Mesothelial cell of epicardium (in vitro differentiated cells): ENCODE data around the gene TNFRSF25. TPM values are rescaled to one million over a fixed set of nuclear protein-coding genes. Genes with fewer than 3 reads are reported as not detected.

ENCODE experiments used
- DNase-seq, 2 experiments: peaks; one replicate each; pipeline ENCODE4 v3.0.0; 2021; ENCODE audit warnings: low spot score in 2 of 2; ENCODE audit not compliant: unreplicated experiment in 2 of 2
- H3K27ac Mint-ChIP-seq: 2 replicates; pipeline ENCODE4 v1.8.0; 2021; ENCODE audit warnings: mixed read lengths
- H3K27me3 Mint-ChIP-seq: 2 replicates; pipeline ENCODE4 v1.8.0; 2021; ENCODE audit warnings: low read depth, mixed read lengths
- H3K36me3 Mint-ChIP-seq: 2 replicates; pipeline ENCODE4 v1.8.0; 2021; ENCODE audit warnings: mixed read lengths
- H3K4me1 Mint-ChIP-seq: 2 replicates; pipeline ENCODE4 v1.8.0; 2021; ENCODE audit warnings: mixed read lengths
- H3K4me3 Mint-ChIP-seq: 2 replicates; pipeline ENCODE4 v1.8.0; 2021; ENCODE audit warnings: mild to moderate bottlenecking, moderate library complexity, mixed read lengths
- H3K9me3 Mint-ChIP-seq: 2 replicates; pipeline ENCODE4 v1.8.0; 2021; ENCODE audit warnings: mixed read lengths
- total RNA-seq: library from RNA; stranded (reverse); gene quantifications from 3 replicates; pipeline ENCODE4 v1.2.1, GENCODE V29; 2021
- TF ChIP-seq, protein P1 (sequence below): fragments of 200-600 bp; sonication (generic); IDR thresholded peaks from one replicate; pipeline ENCODE4 v1.5.0; 2021; ENCODE audit warnings: antibody characterized with exemption; ENCODE audit not compliant: unreplicated experiment

The TNFRSF25 gene
- total RNA-seq, 1 donor from 2014 or later: 41.6 TPM

DNA sequence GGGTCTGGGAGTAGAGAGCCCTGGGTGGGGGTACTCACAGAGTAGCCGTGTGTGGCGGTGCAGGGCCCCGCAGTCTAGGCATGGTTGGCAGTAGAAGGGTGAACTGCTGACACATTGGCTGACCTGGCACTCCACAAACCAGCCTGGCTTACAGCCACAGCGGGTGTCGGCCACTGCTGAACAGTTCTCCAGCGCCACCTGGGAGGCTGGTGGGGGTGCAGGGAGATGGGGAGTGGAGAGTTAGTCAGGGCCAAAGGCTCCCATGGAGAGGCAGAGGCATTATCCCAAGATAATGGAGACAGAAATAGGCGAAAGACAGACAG, 1.5 kb downstream of the TNFRSF25 start:
- Mint-ChIP-seq H3K36me3 (peaks cover 18% of the 10 kb centered on the region), H3K4me1 (peaks cover 7% of the 10 kb centered on the region), H3K27ac (no peak overlapping the region), H3K4me3 (no peak overlapping the region), H3K27me3 (peaks cover 4% of the 10 kb centered on the region), H3K9me3 (no peaks in the 10 kb centered on the region)
- TF ChIP-seq, protein P1, sequence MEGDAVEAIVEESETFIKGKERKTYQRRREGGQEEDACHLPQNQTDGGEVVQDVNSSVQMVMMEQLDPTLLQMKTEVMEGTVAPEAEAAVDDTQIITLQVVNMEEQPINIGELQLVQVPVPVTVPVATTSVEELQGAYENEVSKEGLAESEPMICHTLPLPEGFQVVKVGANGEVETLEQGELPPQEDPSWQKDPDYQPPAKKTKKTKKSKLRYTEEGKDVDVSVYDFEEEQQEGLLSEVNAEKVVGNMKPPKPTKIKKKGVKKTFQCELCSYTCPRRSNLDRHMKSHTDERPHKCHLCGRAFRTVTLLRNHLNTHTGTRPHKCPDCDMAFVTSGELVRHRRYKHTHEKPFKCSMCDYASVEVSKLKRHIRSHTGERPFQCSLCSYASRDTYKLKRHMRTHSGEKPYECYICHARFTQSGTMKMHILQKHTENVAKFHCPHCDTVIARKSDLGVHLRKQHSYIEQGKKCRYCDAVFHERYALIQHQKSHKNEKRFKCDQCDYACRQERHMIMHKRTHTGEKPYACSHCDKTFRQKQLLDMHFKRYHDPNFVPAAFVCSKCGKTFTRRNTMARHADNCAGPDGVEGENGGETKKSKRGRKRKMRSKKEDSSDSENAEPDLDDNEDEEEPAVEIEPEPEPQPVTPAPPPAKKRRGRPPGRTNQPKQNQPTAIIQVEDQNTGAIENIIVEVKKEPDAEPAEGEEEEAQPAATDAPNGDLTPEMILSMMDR: no peak
- no peak for DNase-seq

DNA sequence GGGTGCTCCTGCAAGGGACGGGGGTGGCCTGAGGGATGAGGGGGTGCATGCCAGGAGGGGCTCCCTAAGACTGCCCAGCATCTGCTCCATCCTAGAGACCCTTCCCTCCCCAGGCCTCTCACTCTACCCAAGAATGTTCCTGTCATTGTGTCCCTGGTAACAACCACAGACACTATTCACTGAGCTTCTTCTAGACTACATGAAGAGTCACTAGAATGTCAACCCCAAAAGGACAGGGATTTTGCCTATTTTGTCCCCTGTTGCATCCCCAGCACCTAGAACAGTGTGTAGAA, 2.9 kb downstream of the TNFRSF25 start:
- TF ChIP-seq, protein P1: no peak
- Mint-ChIP-seq H3K4me3 (no peak overlapping the region), H3K27me3 (peaks cover 4% of the 10 kb centered on the region), H3K4me1 (peaks cover 9% of the 10 kb centered on the region), H3K36me3 (peaks cover 15% of the 10 kb centered on the region), H3K9me3 (no peaks in the 10 kb centered on the region), H3K27ac (no peak overlapping the region)
- no peak for DNase-seq

DNA sequence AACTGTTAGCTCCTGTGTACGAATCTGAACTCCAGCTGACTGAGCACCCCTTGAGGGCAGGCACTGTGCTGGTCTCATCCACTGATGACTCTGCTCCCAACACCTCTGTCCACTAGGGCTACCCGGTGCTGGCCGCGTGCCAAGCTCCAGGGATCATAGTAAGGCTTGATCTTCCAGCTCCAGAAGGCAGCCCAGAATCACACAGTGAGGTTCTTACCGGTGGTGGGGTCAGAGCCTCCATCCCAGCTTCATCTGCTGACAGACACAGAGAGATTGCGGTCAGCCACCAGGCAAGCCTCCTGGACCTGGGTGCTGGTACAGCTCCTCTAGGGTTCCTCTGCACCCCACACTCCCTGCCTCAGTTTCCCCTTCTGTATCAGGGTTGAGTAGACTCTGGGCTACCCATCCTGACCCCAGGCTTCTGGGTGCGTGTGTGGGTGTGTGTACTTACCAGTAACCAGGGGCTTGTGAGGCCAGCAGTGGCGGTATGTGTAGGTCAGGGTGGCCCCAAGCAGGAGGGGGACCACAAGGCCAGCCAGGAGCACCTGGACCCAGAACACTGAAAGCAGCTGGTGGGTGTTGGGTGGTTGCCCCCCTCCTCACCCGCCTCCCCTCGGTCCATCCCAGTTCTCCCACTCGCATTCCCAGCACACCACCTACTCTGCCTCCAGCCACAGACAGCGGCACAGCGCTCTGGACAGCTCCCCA, 3.4 kb downstream of the TNFRSF25 start:
- Mint-ChIP-seq H3K27me3 (peaks cover 4% of the 10 kb centered on the region), H3K9me3 (no peaks in the 10 kb centered on the region), H3K4me3 (no peak overlapping the region), H3K36me3 (peaks cover 14% of the 10 kb centered on the region), H3K27ac (no peak overlapping the region), H3K4me1 (peaks cover 9% of the 10 kb centered on the region)
- DNase-seq: no peak
- TF ChIP-seq, protein P1: no peak

DNA sequence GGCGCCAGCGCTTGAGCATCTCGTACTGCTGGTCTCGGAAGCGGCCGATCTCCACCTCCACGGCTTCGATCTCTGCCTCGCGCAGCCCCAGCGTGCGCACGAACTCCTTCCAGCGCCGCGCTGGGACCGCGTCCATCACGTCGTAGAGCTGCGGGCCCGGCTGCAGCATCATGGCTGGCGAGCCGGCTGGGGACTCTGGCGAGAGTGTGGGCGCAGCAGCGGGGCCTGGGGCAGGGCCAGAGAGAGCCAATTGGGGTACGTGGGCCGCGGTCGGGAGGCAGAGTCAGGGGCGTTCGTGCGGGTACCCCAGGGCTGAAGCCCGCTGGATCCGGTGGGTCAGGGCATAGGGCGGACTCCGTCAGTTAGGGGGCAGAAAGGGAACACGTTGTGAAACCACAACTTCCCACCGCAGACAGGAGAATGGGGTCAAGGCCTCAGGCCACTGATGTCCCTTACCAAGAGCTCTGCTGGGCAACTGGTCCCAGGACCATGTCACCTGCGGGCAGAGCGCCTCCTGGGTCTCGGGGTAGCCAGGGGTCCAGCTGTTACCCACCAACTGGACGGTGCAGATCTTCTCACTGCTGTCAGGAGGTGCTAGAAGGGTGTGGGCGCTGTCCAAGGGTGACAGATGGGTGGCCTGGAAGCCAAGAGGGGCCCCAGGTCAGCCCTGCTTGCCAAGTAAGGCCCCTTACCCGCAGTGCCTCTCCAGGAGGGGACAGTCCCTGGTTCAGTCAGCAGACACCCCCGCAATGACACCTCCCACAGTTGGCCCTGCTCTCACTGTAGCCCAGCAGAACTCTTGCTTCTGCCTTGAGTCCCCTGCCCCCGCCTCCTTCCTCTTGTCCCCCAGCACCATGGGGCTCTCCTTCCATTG, 4.2 kb downstream of the TNFRSF25 start:
- H3K36me3 Mint-ChIP-seq: peaks cover 12% of the 10 kb centered on the region
- H3K27me3 Mint-ChIP-seq: peaks cover 4% of the 10 kb centered on the region
- no peak overlapping the region for H3K4me3 Mint-ChIP-seq
- DNase-seq: no peak
- H3K9me3 Mint-ChIP-seq: no peaks in the 10 kb centered on the region
- peaks cover 14% of the 10 kb centered on the region for H3K4me1 Mint-ChIP-seq
- H3K27ac Mint-ChIP-seq: no peak overlapping the region
- TF ChIP-seq, protein P1: no peak

DNA sequence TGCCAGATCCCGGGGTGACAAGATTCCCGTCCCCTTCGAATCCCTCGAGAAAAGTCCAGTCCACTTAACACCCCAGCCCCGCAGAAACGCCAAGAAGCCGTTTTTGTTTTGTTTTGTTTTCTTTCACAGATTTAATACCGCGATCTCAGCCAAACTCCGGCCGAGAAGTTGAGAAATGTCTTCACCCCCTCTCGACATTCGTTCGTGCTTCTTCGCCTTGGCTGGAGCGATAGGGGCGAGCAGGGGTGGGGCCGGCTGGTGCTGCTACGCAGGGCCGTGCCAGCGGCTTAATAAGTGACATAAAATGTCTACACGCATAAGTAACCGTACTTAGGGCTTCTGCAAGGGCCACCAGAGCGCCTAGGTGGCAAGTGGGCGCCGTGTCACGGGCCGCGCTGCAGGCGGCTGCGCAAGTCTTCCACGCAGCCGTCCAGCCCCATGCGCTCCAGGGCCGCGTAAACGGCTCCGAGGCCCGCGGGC, 4.9 kb downstream of the TNFRSF25 start:
- Mint-ChIP-seq H3K9me3 (no peaks in the 10 kb centered on the region), H3K4me1 (peaks cover 14% of the 10 kb centered on the region), H3K4me3 (no peak overlapping the region), H3K36me3 (peaks cover 12% of the 10 kb centered on the region), H3K27me3 (no peaks in the 10 kb centered on the region), H3K27ac (no peak overlapping the region)
- TF ChIP-seq, protein P1: no peak
- DNase-seq: no peak
